ENCODE results near the gene CLTB. TPM values are rescaled to one million over a fixed set of nuclear protein-coding genes. Genes with fewer than 3 reads are reported as not detected.

The CLTB gene
- total and polyA plus RNA-seq, 2 of the 13 experiments (the other 11 are each of a cell fraction or from before 2014, with no cell fraction given) = 23.3 to 33.8 TPM

GRCh38 chr5:176415952-176416924, at the start of gene CLTB (continued):
- no peak for TF ChIP-seq NR3C1 (CRISPR knock-in tag; IDR thresholded peaks at IDR 0.05)
- no peak for TF ChIP-seq MXD3 (CRISPR knock-in tag; IDR thresholded peaks at IDR 0.05)
- no peak for TF ChIP-seq RFX3 (CRISPR knock-in tag; IDR thresholded peaks at IDR 0.05)
- TF ChIP-seq CENPX (CRISPR knock-in tag; IDR thresholded peaks at IDR 0.05) = no peak
- TF ChIP-seq GPN1 (CRISPR knock-in tag; IDR thresholded peaks at IDR 0.05; ENCODE audit: borderline replicate concordance) = no peak
- TF ChIP-seq CBX2 (IDR thresholded peaks at IDR 0.05; ENCODE audit: low read depth, low read length) = no peak
- no peak for TF ChIP-seq CBX2 (CRISPR knock-in tag; IDR thresholded peaks at IDR 0.05; ENCODE audit: low read depth)
- no peak for TF ChIP-seq MLXIP (CRISPR knock-in tag; IDR thresholded peaks at IDR 0.05; ENCODE audit: borderline replicate concordance)
- TF ChIP-seq SP140L (CRISPR knock-in tag; IDR thresholded peaks at IDR 0.05; ENCODE audit: borderline replicate concordance) = no peak
- no peak for TF ChIP-seq ZFYVE20 (CRISPR knock-in tag; IDR thresholded peaks at IDR 0.05; ENCODE audit: borderline replicate concordance, low read depth)
- peak; percentile 86 for TF ChIP-seq HDAC1 (CRISPR knock-in tag; IDR thresholded peaks at IDR 0.05)
- 0 out of 2 replicates have a peak, but pooled peaks have one; percentile 19 for TF ChIP-seq ZNF143 (CRISPR knock-in tag; IDR thresholded peaks at IDR 0.05)
- no peak for TF ChIP-seq ZNF570 (CRISPR knock-in tag; IDR thresholded peaks at IDR 0.05; ENCODE audit: borderline replicate concordance)
- peak; percentile 78 for TF ChIP-seq ZFP91 (CRISPR knock-in tag; IDR thresholded peaks at IDR 0.05; ENCODE audit: borderline replicate concordance)
- TF ChIP-seq PLSCR1 (CRISPR knock-in tag; IDR thresholded peaks at IDR 0.05; ENCODE audit: borderline replicate concordance) = no peak
- TF ChIP-seq ZNF788 (CRISPR knock-in tag; IDR thresholded peaks at IDR 0.05; ENCODE audit: borderline replicate concordance) = peak; percentile 79; the same call in 1 of the 2 replicates
- TF ChIP-seq MAFF (IDR thresholded peaks at IDR 0.05; ENCODE audit: low read depth, low read length) = no peak
- peak; percentile 82; the same call in 2 of the 3 replicates for TF ChIP-seq MXI1 (IDR thresholded peaks at IDR 0.05; ENCODE audit: borderline replicate concordance, low read depth, low read length)
- TF ChIP-seq SMAD9 (CRISPR knock-in tag; IDR thresholded peaks at IDR 0.05) = no peak
- TF ChIP-seq ZNF878 (CRISPR knock-in tag; IDR thresholded peaks at IDR 0.05) = no peak
- TF ChIP-seq ZNF607 (CRISPR knock-in tag; IDR thresholded peaks at IDR 0.05; ENCODE audit: borderline replicate concordance) = no peak
- peak; percentile 51; the same call in 1 of the 2 replicates for TF ChIP-seq DR1 (CRISPR knock-in tag; IDR thresholded peaks at IDR 0.05)
- no peak for TF ChIP-seq ZNF34 (CRISPR knock-in tag; IDR thresholded peaks at IDR 0.05; ENCODE audit: borderline replicate concordance)
- peak; percentile 62 for TF ChIP-seq KMT2B (CRISPR knock-in tag; IDR thresholded peaks at IDR 0.05)

All from HepG2 (cell line).